Ureter (tissue), 1 donor: ENCODE results near the gene ADAP1. TPM values are rescaled to one million over a fixed set of nuclear protein-coding genes. Genes with fewer than 3 reads are reported as not detected.

Experiments
- DNase-seq: peaks from one replicate; pipeline ENCODE4 v3.0.0-alpha.2; 2020; ENCODE audit warnings: low spot score
- total RNA-seq: library from RNA; stranded (reverse); gene quantifications from one replicate; pipeline ENCODE4 v1.2.4, GENCODE V29; 2023
- donor health status: DM: yes; HTN: yes; CAD: no.

ADAP1 gene
- total RNA-seq, 1 donor from 2014 or later, result 20.6 TPM

- no peak for DNase-seq
Measured at GRCh38 chr7:895451-896052, 58.9 kb downstream of the ADAP1 start.

GRCh38 chr7:894927-895450, 59.5 kb downstream of the ADAP1 start:
- DNase-seq, result no peak

GRCh38 chr7:894164-894867, 60.2 kb downstream of the ADAP1 start:
- no peak for DNase-seq

GRCh38 chr7:893686-894085, 60.8 kb downstream of the ADAP1 start:
- DNase-seq, result no peak

GRCh38 chr7:892648-893593, 61.6 kb downstream of the ADAP1 start:
- DNase-seq, result no peak

GRCh38 chr7:891805-892204, 62.7 kb downstream of the ADAP1 start:
- DNase-seq, result no peak

- DNase-seq, result no peak
Measured at GRCh38 chr7:891291-891690, 63.2 kb downstream of the ADAP1 start.

- no peak for DNase-seq
Measured at GRCh38 chr7:890868-891267, 63.6 kb downstream of the ADAP1 start.

- no peak for DNase-seq
Measured at GRCh38 chr7:889391-889790, 65.1 kb downstream of the ADAP1 start.

GRCh38 chr7:889025-889390, 65.5 kb downstream of the ADAP1 start:
- DNase-seq, result no peak

GRCh38 chr7:888081-889024, 66.1 kb downstream of the ADAP1 start:
- DNase-seq, result no peak

- no peak for DNase-seq
Measured at GRCh38 chr7:887488-887820, 67.0 kb downstream of the ADAP1 start.

- no peak for DNase-seq
Measured at GRCh38 chr7:886626-887487, 67.6 kb downstream of the ADAP1 start.

GRCh38 chr7:885893-886625, 68.4 kb downstream of the ADAP1 start:
- DNase-seq, result no peak

GRCh38 chr7:885261-885892, 69.1 kb downstream of the ADAP1 start:
- DNase-seq, result no peak

- no peak for DNase-seq
Measured at GRCh38 chr7:884191-885003, 70.1 kb downstream of the ADAP1 start.

- no peak for DNase-seq
Measured at GRCh38 chr7:883055-884021, 71.1 kb downstream of the ADAP1 start.
